ENCODE data around the gene CCDC158.
"Not testable (repeated sequence)": the region's sequence is repeated elsewhere in the genome, so short reads cannot be mapped to it uniquely, and the experiment has no call there.

Gene CCDC158

GRCh38 chr4:76420762-76421581, at the start of gene CCDC158:
CCDC158 (minus strand) TSS chr4:76421141; CDS start chr4:76403207, 17,934 bp downstream.
- no peak for DNase-seq (ENCODE audit: extremely low read depth in 1 of 2, low read depth in 1 of 2)

- DNase-seq (ENCODE audit: extremely low read depth in 1 of 2, low read depth in 1 of 2): no peak
Measured at GRCh38 chr4:76470532-76470931, 49.6 kb upstream of the CCDC158 start.

DNA sequence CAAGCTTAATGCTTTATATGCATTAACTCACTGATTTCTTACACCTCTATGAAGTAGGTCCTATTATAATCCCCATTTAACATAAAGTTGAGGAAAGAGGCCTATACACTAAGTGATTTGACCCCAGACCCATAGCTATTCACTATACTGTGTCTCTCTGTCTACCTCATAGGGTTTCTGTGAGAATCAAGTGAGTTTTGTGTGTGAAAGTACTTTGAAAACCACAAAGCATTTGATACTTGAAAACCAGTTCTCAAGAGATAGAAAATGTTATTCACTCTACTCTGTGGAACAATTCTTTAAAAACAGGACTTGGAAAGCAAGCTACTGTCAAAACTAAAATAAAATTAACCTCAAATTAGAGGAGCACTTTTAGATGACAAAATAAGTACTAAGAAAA, 49.1 kb upstream of the CCDC158 start:
- no peak for DNase-seq (ENCODE audit: extremely low read depth in 1 of 2, low read depth in 1 of 2)

DNA sequence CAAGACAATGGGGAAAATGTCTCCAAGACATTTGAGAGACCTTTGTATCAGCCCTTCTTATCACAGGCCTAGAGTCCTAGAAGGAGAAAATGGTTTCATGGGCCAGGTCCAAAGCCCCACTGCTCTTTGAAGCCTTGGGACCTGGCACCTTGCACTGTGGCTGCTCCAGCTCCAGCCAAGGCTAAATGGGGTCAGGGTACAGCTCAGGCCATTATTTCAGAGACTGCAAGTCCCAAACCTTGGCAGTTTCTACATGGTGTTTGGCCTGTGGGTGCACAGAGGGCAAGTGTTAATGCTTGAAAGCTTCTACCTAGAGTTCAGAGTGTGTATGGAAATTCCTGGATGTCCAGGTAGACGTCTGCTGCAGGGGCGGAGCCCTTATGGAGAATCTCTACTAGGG, 42.6 kb upstream of the CCDC158 start:
- DNase-seq (ENCODE audit: extremely low read depth in 1 of 2, low read depth in 1 of 2): no peak

DNA sequence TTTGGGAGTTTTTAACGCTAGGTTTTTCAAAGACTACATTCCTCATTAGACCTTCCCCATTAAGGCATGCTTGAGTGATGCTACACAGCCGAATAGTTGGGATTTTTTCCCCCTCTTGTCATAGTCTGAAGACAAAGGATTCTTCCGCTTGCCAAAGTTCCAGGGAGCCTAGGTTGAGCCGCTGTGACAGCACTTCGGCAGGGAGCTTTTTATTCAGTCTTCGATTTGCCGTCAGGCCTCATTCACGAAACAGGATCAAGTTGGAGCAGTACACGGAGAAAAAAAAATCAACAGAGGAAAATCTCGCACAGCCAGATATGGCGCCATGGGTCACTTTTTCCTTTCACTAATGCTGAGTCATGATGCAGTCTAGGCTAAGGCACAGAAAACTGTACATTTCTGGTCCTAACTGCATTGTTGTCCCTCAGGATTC, 38.4 kb upstream of the CCDC158 start:
- DNase-seq (ENCODE audit: extremely low read depth in 1 of 2, low read depth in 1 of 2): no peak

DNA sequence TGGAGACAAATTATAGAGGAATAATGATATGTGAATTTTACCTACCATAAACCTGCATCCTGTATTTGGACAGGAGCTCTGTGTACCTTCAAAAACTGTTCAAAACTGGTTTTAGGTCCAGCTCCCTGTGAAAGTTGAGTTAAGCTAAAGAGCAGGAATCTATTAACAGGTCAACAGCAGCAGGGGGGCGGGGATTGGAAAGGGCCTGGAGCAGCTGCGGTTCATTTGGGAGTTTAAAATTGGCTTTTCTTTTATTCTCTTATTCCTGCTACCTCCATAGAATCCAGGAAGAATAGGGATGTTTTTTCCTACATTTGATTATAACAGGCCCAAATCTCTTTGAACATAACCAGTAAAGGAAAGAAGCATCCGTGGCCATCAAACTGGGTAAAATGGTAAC, 37.9 kb upstream of the CCDC158 start:
- no peak for DNase-seq (ENCODE audit: extremely low read depth in 1 of 2, low read depth in 1 of 2)

DNA sequence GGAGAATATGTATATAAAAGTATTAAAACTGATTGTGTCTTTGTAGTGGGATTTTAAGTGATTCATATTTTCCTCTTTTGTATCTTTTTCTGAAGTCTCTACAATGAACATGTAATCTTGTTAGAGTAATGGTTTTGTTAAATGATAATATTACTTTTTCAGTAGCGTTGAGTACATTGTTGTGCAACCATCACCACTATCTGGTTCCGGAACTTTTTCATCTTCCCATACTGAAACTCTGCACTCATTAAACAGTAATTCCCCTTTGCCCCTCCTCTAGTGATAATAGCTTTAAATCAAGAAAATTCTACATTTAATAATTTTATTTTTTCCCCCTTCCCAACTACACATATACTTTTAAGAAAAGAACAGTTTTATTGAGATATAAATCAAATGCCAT, 37.4 kb upstream of the CCDC158 start:
- DNase-seq (ENCODE audit: extremely low read depth in 1 of 2, low read depth in 1 of 2): no peak

GRCh38 chr4:76457885-76458284, 36.9 kb upstream of the CCDC158 start:
- no peak for DNase-seq (ENCODE audit: extremely low read depth in 1 of 2, low read depth in 1 of 2)

DNA sequence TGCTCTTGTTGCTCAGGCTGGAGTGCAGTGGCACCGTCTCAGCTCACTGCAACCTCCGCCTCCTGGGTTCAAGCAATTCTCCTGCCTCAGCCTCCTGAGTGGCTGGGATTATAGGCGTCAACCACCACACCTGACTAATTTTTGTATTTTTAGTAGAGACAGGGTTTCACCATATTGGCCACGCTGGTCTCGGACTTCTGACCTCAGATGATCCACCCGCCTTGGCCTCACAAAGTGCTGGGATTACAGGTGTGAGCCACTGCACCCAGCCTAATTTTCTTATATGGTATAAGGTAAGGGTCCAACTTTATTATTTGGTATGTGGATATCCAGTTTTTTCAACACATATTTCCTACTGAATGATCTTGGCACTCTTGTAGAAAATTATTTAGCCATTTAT, 33.1 kb upstream of the CCDC158 start:
- not testable (repeated sequence) for DNase-seq (ENCODE audit: extremely low read depth in 1 of 2, low read depth in 1 of 2)

DNA sequence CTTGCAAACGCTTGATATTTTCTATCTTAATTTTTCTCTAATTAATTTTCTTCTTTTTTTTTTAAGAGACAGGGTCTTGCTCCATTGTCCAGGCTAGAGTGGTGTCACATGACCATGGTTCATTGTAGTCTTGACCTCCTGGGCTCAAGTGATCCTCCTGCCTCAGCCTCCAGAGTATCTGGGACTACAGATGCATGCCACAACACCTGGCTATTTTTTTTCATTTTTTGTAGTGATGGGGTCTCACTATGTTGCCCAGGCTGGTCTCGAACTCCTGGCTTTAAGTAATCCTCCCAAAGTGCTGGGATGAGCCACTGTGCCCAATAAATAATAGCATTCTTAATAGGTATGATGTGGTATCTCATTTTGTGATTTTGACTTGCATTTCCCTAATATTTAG, 32.3 kb upstream of the CCDC158 start:
- DNase-seq (ENCODE audit: extremely low read depth in 1 of 2, low read depth in 1 of 2): no peak

DNA sequence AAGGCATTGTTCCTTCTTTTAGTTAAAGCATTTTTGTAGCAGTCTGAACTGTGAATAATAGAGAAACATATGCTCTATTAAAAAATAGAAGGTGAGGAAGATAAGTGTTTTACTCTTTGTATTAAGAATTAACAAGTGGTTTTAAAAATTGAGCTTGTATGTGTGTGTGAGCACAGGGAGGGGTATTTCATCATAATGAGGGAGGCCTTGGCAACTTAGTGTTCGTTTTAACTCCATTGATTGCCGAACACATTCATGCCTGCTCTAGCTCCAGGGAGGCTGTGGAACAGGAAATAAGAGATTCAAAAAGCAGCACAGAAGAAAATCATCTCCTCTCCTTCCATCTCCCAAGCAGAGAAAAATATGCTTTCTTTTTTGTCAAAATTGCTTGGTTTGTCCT, 28.9 kb upstream of the CCDC158 start:
- no peak for DNase-seq (ENCODE audit: extremely low read depth in 1 of 2, low read depth in 1 of 2)

GRCh38 chr4:76449362-76449767, 28.4 kb upstream of the CCDC158 start:
- no peak for DNase-seq (ENCODE audit: extremely low read depth in 1 of 2, low read depth in 1 of 2)

- DNase-seq (ENCODE audit: extremely low read depth in 1 of 2, low read depth in 1 of 2): no peak
Measured at GRCh38 chr4:76448211-76448610, 27.3 kb upstream of the CCDC158 start.

- DNase-seq (ENCODE audit: extremely low read depth in 1 of 2, low read depth in 1 of 2): no peak
Measured at GRCh38 chr4:76447393-76447851, 26.5 kb upstream of the CCDC158 start.

- DNase-seq (ENCODE audit: extremely low read depth in 1 of 2, low read depth in 1 of 2): no peak
Measured at GRCh38 chr4:76445911-76446310, 25.0 kb upstream of the CCDC158 start.

GRCh38 chr4:76443376-76443775, 22.4 kb upstream of the CCDC158 start:
- no peak for DNase-seq (ENCODE audit: extremely low read depth in 1 of 2, low read depth in 1 of 2)

DNA sequence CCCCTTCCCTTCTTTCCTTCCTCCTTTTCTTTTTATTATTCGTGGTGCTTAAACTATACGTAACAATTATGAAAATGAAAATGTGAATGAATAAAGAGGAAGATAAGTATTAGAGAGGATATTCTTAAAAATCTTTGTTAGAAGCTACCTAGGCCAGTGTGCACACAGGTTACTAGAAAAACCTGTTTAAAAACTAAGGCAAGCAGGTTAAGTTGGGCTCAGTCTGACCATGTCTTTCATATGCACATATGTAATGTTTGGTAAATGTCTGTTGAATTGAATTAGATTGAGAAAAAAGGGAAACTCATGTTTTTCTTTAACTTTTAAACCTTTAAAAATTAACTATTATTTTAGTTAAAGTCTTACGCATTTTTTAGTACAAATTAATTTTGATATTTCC, 21.9 kb upstream of the CCDC158 start:
- no peak for DNase-seq (ENCODE audit: extremely low read depth in 1 of 2, low read depth in 1 of 2)

DNA sequence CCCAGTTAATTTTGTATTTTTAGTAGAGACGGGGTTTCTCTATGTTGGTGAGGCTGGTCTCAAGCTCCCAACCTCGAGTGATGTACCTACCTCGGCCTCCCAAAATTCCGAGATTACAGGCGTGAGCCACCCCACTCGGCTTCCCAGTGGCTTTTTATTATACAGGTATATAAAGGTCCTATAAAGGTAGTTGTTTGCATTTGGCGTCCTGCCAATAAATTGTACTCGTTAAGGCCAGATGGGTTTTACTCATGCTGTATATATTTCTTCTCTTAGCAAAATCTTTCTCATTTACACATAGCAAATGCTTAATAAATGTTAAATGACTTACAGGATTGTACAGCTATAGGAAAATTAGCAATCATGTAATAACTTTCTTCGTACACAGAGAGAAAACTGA, 20.9 kb upstream of the CCDC158 start:
- no peak for DNase-seq (ENCODE audit: extremely low read depth in 1 of 2, low read depth in 1 of 2)

DNA sequence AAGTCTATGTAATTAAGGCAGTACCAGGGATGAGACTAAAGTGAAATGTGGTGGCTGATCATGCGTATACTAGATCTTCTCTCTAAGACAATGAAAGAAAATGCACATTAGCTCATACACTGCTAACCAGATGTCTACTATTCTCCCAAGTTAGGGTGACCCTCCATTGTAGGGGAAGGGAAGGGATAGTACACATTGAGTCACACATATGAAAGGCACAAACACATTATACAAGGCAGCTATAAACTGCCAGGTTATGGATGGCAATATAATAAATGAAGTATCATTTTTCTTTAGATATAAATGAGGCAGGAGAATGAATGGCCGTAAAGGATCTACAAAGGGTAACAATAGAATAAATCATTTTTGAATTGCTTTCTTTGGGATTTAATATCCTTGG, 18.6 kb upstream of the CCDC158 start:
- DNase-seq (ENCODE audit: extremely low read depth in 1 of 2, low read depth in 1 of 2): no peak

DNA sequence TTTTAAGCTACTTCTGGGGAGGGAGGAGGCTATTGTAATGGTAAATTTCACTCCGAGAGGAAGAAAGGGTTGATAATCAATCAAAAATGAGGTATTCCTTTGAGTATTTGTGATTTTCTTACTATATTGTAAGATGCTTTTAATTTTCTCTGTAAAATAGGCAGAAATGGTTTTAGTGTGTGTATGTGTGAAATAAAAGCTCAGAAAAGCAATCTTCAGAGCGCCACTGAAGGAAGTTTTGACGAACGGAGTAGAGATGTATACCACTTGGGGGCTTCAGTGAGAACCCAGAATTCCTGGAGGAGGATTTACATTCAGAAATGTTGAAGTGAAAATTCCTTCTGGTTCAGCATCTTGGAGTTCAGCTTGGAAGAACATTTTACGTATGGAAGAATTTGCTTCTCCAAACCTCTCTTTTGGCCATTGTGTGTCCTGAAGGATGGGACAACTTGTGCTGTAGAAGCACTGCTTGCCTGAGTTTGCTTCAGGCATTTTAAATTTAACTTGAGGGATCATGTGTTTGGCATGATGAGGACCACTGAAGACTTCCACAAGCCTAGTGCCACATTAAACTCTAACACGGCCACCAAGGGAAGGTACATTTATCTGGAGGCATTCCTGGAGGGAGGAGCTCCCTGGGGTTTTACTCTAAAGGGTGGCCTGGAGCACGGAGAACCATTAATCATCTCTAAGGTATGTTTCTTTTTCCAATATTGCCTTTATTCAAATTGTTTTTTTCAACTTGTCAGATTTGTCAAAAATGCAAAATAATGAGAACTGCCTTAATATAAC, 14.8 kb upstream of the CCDC158 start:
- DNase-seq (ENCODE audit: extremely low read depth in 1 of 2, low read depth in 1 of 2): no peak

GRCh38 chr4:76434901-76435527, 14.1 kb upstream of the CCDC158 start, which contains the start of gene SHROOM3:
SHROOM3 (plus strand) TSS chr4:76435229; CDS start chr4:76436053, 824 bp downstream.
- DNase-seq (ENCODE audit: extremely low read depth in 1 of 2, low read depth in 1 of 2): no peak
